Thyroid gland (tissue), 4 donors: ENCODE data around the gene SMIM29.

Experiments
- POLR2A ChIP-seq, 2 donors: fragments of 450-650 bp; IDR thresholded peaks; one replicate each; pipeline ENCODE4 v1.6.1; 2017; ENCODE audit warnings: antibody characterized with exemption in 2 of 2, mild to moderate bottlenecking in 2 of 2, moderate library complexity in 1 of 2
- TF ChIP-seq, protein P1 (sequence below), 6 experiments: fragments of 200-600 bp in 3 of 6; fragments of 450-650 bp in 3 of 6; sonication (generic) in 3 of 6; IDR thresholded peaks; one replicate each; pipeline ENCODE4 v1.5.1; 2016 to 2019; ENCODE audit warnings: antibody characterized with exemption in 6 of 6, mild to moderate bottlenecking in 2 of 6, inconsistent platforms in 1 of 6, moderate library complexity in 1 of 6

DNA sequence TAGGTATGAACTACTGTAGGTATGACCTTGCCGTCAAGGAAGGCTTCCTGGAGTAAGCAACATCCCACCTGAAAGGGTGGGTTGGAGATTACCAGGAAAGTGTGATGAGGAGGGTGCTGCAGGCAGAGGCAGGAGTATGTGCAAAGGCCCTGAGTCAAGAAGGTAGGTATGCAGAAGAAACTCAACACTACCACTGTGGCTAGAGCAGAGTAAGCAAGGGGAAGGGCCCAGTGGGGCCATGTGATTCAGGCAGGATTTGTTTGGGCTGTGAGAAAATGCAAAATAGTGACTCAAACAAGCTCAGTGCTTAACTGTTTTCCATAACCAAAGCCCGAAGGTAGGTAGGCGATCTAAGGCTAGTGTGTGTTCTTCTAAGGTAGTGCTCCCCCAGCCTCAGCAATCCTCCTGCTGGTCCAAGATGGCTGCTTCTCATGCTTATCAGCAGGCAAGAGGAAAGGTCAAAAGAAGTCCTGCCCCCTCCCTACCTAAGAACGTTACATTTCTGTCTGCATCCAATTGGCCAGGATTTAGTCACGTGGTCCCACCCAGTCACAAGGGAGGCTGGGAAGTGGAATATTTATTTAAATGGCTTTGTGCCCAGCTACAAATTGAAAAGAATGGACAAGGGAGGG is 48.4 kb downstream of the SMIM29 start:
- TF ChIP-seq, protein P1, sequence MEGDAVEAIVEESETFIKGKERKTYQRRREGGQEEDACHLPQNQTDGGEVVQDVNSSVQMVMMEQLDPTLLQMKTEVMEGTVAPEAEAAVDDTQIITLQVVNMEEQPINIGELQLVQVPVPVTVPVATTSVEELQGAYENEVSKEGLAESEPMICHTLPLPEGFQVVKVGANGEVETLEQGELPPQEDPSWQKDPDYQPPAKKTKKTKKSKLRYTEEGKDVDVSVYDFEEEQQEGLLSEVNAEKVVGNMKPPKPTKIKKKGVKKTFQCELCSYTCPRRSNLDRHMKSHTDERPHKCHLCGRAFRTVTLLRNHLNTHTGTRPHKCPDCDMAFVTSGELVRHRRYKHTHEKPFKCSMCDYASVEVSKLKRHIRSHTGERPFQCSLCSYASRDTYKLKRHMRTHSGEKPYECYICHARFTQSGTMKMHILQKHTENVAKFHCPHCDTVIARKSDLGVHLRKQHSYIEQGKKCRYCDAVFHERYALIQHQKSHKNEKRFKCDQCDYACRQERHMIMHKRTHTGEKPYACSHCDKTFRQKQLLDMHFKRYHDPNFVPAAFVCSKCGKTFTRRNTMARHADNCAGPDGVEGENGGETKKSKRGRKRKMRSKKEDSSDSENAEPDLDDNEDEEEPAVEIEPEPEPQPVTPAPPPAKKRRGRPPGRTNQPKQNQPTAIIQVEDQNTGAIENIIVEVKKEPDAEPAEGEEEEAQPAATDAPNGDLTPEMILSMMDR (IDR thresholded peaks at IDR 0.05) = no peak
- TF ChIP-seq POLR2A (IDR thresholded peaks at IDR 0.05) = no peak
